Left renal cortex interstitium (tissue), 4 donors: Measurements from ENCODE around the gene LRMDA. TPM values are rescaled to one million over a fixed set of nuclear protein-coding genes. Genes with fewer than 3 reads are reported as not detected.

Experiments
- DNase-seq, 4 donors: peaks; one replicate each; pipeline ENCODE4 v3.0.0-alpha.2; 2013; ENCODE audit warnings: low read depth in 4 of 4, low spot score in 2 of 4, missing footprints in 1 of 4
- polyA plus RNA-seq, 4 donors: library from polyadenylated mRNA; unstranded; fragments of 120-200 nt; gene quantifications; one replicate each; pipeline ENCODE4 v1.2.1, GENCODE V29; 2013; ENCODE audit not compliant: insufficient read length in 4 of 4

The LRMDA gene
- polyA plus RNA-seq, 4 donors, result 15.3 to 23.5 (median 21.1) TPM

- no peak for DNase-seq
Observed at GRCh38 chr10:75418293-75418692, 13.1 kb upstream of the LRMDA start.

DNA sequence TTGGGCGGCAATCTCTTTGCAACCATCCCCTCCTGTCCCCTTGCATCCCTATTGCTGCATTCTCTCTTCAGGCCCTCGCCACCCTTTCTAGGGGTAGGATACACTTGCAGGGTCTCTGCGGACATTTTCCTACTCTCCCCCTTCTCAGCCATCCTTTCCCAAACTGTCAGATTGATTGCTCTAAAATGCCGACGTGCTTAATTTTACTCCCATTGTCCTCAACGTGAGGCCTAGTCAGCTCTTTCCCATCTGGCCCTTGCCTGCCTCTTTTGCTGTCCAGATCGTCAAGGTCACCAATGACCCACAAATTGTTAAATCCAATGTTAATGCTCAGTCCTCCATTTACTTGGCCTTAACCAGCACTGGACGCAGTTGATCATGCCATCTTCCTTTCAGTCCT lies 12.7 kb upstream of the LRMDA start:
- no peak for DNase-seq

DNA sequence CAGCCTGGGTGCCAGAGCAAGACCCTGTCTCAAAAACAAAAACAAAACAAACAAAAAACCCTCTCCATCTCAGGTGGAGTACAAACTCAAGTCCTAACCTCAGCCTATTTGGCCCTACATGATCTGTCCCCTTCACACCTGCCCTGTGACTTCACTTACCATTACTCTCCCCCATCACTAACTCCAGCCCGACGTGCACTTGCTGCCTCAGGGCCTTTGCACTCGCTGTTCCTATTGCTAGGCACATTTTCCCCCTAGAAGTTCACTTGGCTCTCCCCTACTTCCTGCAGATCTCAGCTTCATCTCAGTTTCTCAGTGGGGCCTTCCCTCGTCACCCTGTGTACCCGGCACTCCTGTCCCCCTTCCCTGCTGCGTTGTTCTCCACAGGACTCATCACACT lies 8.5 kb upstream of the LRMDA start:
- no peak for DNase-seq

GRCh38 chr10:75424571-75424970 lies 6.9 kb upstream of the LRMDA start:
- DNase-seq, result no peak

DNA sequence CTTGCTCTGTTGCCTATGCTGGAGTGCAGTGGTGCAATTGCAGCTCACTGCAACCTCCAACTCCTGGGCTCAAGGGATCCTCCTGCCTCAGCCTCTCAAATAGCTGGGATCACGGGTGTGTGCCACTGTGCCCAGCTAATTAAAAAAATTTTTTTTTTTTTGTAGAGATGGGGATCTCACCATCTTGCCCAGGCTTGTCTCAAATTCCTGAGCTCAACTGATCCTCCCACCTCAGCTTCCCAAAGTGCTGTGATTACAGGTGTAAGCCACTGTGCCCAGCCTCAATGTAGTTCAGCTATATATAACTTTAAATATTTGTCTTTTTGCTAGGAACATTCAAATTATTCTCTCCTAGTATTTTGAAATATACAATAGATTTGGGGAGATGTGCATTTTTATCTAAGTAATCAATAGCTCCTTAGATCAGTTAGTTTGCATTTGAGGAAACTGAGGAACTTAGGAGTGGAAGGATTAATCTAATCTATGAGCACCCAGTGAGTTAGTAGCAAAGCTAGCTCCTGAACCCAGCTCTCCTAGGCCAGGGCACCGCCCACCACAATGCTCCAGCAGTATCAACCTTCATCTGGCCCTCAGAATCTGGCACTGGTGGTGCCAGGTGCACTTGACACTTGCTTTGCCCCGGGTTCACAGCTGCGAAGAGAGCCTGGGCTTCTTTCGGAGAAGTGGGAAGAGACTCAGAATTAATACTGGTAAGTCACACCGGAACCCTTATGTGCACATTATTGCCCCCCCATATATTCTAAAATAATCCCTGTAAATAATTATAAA lies 5.9 kb upstream of the LRMDA start:
- DNase-seq, result no peak

DNA sequence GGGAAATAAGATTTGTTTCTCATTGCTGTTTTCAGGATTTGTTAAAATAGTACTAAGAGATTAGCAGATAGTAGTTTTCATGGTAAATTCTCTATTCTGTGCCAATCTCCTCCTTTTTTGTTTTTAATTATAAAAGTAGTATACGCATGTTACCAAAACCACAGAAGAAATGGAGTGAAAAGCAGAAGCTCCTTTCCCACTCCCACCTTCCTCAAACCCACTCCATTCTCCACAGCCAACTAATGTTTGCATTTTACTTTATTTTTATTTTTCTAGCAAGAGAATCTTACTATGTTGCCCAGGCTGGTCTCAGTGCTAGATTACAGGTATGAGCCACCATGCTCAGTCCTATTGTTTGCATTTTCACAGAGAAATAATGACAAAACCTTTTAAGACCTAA lies 4.5 kb upstream of the LRMDA start:
- no peak for DNase-seq

GRCh38 chr10:75427951-75428350 lies 3.5 kb upstream of the LRMDA start:
- DNase-seq, result no peak

DNA sequence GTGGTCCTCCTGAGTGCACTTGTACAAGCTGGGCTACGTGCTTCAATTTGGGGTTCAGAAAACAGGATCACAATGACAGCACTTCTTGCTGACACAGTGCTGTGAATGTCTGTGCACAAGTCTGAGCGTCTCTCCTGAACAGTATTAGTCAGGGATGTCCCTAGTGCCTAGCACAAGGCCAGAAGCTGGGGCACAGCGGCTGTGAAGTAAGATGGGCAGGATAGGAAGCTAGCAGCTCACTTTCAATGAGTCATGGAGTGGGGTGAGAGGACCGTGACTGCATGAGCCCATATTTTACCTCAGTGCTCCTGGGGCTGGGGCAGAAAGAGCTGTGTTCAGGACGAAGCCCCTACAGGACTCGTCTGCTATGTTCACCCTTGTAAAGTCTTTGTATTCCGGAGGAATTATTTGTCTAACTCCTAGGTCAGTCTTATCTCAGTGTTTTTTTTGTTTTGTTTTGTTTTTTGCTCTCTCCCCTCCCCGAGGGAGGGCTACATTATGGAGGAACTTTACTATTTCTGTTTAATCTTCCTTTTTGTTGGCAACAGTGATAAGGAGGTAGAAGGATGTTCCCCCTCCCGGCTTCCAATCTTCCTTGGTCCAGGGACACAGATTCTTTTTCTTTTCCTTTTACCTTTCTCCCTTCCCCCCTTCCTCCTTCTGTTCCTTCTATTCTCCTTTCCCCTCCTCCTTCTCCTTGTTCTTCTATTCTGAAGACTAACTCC lies 2.8 kb upstream of the LRMDA start:
- no peak for DNase-seq

GRCh38 chr10:75429159-75429827 lies 2.1 kb upstream of the LRMDA start:
- DNase-seq, result no peak

DNA sequence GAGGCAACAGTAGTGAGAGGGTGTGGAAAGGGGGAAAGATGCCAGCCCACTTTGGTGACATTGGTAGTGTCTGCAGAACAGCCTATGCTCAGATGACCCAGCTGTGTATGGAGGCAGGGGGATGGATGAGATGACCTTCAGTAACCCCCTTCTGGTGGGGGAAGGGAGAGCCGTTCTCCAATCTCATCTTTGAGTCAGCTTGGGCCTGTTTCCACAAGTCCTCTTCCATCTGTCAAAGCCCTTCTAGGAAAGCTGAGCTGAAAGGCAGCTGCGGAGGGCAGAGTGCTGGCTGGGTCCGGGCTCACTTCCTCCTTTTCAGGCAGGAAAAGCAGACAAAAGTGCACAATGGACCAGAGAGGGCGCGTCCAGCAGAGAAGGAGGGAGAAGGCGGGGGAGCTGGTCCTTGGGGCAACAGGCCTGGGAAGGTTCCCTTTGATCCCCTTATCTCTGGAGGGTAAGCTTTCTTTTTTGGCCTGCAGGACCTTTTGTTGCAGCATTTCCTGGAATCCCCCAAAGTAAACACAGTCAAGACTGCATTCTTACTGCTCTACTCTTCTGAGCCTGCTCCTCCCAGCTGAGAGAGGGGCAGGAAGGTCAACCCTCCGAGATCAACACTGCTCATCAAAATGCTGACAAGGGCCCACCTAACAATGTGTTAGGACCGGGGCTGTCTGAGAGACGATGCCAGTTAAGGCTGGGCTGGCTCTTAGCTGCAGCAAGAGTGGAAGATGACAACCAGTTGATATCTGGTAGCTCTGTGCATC lies 1.2 kb upstream of the LRMDA start:
- no peak for DNase-seq

DNA sequence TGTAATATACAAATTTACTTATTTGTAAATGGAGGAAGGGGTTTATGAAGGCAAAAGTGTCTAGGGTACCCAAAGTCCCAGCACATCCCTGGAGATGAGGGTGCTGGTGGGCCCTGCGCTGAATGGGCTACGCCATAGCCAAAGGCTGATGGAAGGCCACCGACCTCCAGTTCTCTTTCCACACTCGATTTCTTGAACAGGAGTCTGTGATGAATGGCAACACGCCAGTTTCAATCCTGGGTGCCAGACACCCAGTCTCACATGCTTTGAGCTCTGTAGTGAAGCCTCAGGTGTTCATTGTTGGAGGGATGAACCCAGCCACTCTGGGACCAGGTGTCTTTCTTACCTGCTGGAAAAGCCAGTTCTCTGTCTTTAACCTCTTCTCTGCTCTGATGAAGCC lies 752 bp downstream of the LRMDA start:
- no peak for DNase-seq

DNA sequence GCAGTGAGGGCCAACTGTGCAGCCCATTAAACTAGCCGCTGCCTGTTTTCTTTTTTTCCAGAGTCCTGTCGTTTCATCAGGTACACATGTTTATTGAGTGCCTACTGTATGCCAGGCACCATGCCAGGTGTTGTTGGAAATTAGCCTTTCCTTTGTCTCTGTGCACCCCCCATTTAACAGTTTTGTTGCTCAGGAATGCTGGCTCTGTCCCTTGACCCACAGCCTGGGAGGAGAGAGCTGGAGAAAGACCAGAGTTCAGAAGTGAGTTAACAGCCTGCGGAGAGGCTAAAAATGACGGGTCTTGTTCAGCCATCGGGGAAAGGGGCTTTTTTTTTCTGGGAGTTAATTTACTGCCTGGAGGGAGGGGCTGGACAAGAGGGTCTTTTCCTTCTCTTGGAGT lies 1.3 kb downstream of the LRMDA start:
- no peak for DNase-seq

DNA sequence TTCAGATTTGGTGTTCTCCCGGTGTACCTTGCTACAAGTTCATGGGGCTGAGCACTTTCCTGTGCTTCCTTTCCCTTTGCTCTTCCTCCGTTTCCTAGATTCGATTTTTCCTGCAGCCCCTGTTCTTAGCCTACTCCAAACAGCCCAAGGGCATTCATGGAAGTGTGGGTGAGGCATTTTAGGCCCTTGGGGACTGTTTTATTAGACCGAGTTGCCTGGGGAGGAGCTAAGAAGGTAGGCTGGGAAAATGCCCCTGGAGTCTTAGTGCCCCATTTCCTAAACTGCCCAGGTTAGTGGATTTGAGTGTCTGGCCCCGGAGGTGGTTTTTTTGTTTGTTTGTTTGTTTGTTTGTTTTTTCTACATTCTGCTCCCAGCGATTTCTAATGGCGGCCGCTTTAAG lies 1.8 kb downstream of the LRMDA start:
- DNase-seq, result no peak

- DNase-seq, result no peak
Observed at GRCh38 chr10:75434291-75434690, 2.9 kb downstream of the LRMDA start.

GRCh38 chr10:75435291-75435690 lies 3.9 kb downstream of the LRMDA start:
- DNase-seq, result no peak

DNA sequence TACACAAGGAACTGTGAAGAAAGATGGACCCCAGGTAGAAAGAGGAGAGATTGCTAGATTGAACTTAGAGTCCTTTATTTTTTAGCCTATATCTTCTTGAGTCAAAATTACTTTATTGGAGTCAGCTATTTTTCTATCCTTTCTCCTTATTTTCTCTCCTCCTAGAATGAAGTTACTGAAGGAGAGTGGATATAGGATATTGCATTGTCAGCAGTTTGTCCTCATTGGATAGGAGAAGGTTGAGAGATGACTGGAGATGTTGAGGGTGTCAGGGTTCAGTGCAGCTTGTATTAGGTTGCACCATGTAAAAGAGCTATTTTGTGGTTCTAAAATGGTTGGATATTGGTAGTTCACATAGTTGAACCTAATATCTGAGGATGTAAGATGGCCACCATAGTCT lies 5.5 kb downstream of the LRMDA start:
- no peak for DNase-seq

DNA sequence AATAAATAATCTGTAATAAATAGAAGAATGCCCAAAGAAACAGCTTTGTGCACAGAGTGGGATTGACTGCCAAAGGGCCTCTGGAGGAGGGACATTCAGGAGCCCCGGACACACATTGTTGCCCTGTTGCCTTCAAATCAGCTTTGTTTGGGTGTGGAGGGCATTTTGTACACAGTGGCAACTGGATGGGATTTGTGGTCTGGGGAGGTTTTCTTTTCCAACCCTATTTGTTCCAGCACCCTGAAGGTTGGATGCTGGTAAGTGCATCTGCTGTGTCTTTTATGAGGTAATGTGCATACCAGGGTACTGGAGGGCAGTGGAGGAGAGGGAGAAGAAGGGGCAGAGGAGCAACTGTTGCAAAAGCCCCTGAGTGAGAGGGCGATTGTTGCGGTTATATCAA lies 6.3 kb downstream of the LRMDA start:
- DNase-seq, result no peak

DNA sequence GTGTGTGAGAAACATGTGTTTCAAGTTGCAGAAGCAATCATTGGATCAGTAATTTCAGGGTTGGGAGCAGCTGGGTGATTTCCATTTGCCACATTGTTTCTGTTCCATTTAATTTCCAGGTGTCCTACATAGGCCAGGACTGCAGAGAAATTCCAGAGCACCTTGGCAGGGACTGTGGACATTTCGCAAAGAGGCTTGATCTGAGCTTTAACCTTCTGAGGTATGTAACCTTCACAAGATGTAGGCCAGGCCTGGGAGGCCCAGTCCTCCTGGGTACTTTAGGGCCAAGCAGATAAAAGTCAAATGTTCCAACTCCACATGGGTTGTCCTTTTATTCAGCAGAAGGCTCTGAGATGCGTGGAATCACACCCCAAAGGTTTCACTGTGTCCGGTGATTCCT lies 6.9 kb downstream of the LRMDA start:
- DNase-seq, result no peak

- DNase-seq, result no peak
Observed at GRCh38 chr10:75439811-75440210, 8.4 kb downstream of the LRMDA start.

DNA sequence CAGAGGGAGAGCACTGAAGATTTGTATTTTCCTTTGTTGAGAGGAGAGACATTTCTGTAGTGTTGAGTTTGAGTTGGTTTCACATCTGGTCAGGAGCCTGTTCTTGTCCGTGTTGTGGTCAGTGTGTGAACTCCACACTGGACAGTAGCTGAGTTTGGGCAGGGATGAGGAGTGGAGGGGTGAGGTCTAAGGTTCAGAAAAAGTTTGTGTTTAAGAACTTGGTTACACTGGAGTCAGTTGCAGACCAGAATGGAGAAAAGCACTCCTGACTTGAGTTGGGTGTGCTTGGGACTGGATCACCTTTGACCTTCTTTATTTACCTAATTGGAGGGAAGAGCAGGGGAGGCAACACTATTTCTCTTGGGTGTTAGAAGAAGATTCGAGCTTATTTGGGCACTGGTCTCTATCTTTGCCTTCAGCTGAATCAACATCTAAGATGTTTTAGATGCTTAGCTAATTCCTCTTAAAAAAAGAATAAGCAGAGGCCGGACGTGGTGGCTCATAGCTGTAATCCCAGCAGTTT lies 8.9 kb downstream of the LRMDA start:
- no peak for DNase-seq

DNA sequence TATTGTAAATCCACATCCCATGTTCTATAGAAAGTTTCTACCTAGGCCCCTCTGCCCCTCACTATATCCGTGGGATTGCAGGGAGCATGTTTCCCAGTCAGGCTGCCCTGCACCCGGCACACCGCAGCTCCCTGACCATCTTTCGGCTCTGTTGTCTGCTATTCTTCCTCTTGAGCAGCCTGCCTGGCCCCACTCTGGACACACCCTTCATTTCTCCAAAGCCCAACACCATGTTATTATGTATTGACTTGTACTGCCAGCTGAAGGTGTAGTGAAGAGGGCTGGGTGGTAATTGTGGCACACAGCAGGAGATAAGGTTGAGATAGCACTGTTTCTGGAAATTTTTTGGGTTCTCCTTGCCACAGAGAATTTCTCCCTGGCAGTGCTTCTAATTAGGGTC lies 9.8 kb downstream of the LRMDA start:
- no peak for DNase-seq
